ENCODE data around the gene SEC14L5.

- TF ChIP-seq, protein P1, sequence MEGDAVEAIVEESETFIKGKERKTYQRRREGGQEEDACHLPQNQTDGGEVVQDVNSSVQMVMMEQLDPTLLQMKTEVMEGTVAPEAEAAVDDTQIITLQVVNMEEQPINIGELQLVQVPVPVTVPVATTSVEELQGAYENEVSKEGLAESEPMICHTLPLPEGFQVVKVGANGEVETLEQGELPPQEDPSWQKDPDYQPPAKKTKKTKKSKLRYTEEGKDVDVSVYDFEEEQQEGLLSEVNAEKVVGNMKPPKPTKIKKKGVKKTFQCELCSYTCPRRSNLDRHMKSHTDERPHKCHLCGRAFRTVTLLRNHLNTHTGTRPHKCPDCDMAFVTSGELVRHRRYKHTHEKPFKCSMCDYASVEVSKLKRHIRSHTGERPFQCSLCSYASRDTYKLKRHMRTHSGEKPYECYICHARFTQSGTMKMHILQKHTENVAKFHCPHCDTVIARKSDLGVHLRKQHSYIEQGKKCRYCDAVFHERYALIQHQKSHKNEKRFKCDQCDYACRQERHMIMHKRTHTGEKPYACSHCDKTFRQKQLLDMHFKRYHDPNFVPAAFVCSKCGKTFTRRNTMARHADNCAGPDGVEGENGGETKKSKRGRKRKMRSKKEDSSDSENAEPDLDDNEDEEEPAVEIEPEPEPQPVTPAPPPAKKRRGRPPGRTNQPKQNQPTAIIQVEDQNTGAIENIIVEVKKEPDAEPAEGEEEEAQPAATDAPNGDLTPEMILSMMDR (conservative IDR thresholded peaks at IDR 0.05), result no peak
- TF ChIP-seq EZH2 (IDR thresholded peaks at IDR 0.05; ENCODE audit: low read depth), result no peak
These were observed 760 bp upstream of the SEC14L5 start for GRCh38 chr16:4957420-4957719.
